ENCODE measurements around the gene STT3B. TPM values are rescaled to one million over a fixed set of nuclear protein-coding genes. Genes with fewer than 3 reads are reported as not detected.

Gene STT3B
- total and polyA plus RNA-seq, 2 of the 4 experiments (the other 2 are of a cell fraction), result 45.5 to 86.4 TPM

DNA sequence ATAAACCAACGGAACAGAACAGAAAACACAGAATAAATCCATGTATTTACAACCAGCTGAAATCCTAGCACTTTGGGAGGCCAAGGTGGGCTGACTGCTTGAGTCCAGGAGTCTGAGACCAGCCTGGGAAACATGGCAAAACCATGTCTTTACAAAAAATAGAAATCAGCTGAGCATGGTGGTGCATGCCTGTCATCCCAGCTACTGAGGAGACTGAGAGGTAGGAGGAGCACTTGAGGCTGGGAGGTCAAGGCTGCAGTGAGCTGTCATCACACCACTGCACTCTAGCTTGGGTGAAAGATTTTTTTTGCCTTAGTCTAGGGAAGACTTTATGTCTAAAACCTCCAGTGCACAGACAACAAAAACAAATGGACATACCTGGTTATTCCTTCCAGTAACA lies 120.7 kb downstream of the STT3B start:
- Histone ChIP-seq H3K9ac (ENCODE audit: low read depth, low read length) (no peak overlapping the region), H3K14ac (replicated peaks; ENCODE audit: low read depth, low read length) (no peak overlapping the region), H4K8ac (ENCODE audit: low read depth in 2 of 2, low read length in 2 of 2) (no peak overlapping the region), H2AK9ac (replicated peaks; ENCODE audit: low read depth, low read length, poor library complexity) (no peak overlapping the region), H3K27ac (ENCODE audit: insufficient read depth, low read length) (no peak overlapping the region), H3K4me2 (ENCODE audit: low read depth, low read length) (no peak overlapping the region), H2AK5ac (ENCODE audit: low read depth, low read length) (no peak overlapping the region), H3K27me3 (ENCODE audit: control insufficient read depth, insufficient read depth, low read length) (no peaks in the 10 kb centered on the region), H3K56ac (ENCODE audit: extremely low read depth, insufficient read depth, low read length) (no peak overlapping the region), H3K4me3 (ENCODE audit: insufficient read depth, low read depth, low read length) (no peak overlapping the region), H3K4ac (ENCODE audit: low read depth, low read length) (no peak overlapping the region), H2BK20ac (ENCODE audit: low read depth, low read length) (no peak overlapping the region), H3K36me3 (ENCODE audit: control insufficient read depth, insufficient read depth, low read length) (peaks cover 1% of the 10 kb centered on the region; the same call in 1 of the 2 replicates), H2BK15ac (ENCODE audit: low read depth, low read length) (no peak overlapping the region), H4K20me1 (ENCODE audit: insufficient read depth, low read length) (no peaks in the 10 kb centered on the region), H3K18ac (ENCODE audit: low read depth, low read length) (no peak overlapping the region), H2AFZ (replicated peaks; ENCODE audit: low read length, poor library complexity) (no peak overlapping the region), H4K91ac (ENCODE audit: insufficient read depth, low read depth, low read length) (no peak overlapping the region), H3K4me1 (ENCODE audit: control insufficient read depth, insufficient read depth, low read length) (no peaks in the 10 kb centered on the region), H2BK5ac (ENCODE audit: low read depth, low read length, poor library complexity, severe bottlenecking) (no peak overlapping the region), H2BK120ac (ENCODE audit: low read depth, low read length) (no peak overlapping the region), H4K5ac (ENCODE audit: low read depth, low read length) (no peak overlapping the region), H3K9me3 (ENCODE audit: control insufficient read depth, insufficient read depth, low read length) (peaks cover 26% of the 10 kb centered on the region), H3K9me1 (ENCODE audit: insufficient read depth, low read length) (no peaks in the 10 kb centered on the region), H3K79me1 (ENCODE audit: low read depth in 1 of 2, low read length in 2 of 2) (no peaks in the 10 kb centered on the region), H3K23ac (ENCODE audit: low read depth, low read length) (no peak overlapping the region)
- DNase-seq (no peak), ATAC-seq (ENCODE audit: low read depth) (no peak)
- WGBS, 2 experiments (ENCODE audit: extremely low coverage in 2 of 2, insufficient read length in 1 of 2), result no CpG with 5 or more reads among the region's 1 CpG
- dilution Hi-C loops (cut with HindIII; ENCODE audit: low sequenced_read_pairs, unreplicated experiment), result no loop called here
- intact Hi-C loops (cut with micrococcal nuclease), result no loop called here
- TF ChIP-seq RFX5 (IDR thresholded peaks at IDR 0.05; ENCODE audit: low read depth, low read length) (no peak), CTCF (conservative IDR thresholded peaks at IDR 0.05; ENCODE audit: low read depth, low read length) (no peak), RCOR1 (IDR thresholded peaks at IDR 0.05; ENCODE audit: insufficient replicate concordance, low read length) (no peak), POLR2A (IDR thresholded peaks at IDR 0.05; ENCODE audit: low read depth, low read length) (no peak), MXI1 (IDR thresholded peaks at IDR 0.05; ENCODE audit: borderline replicate concordance, low read depth, low read length) (no peak), FOS (IDR thresholded peaks at IDR 0.05; ENCODE audit: low read depth, low read length) (no peak), MAZ (IDR thresholded peaks at IDR 0.05; ENCODE audit: borderline replicate concordance, low read depth, low read length) (no peak), CEBPB (IDR thresholded peaks at IDR 0.05; ENCODE audit: low read depth, low read length) (no peak), CHD1 (IDR thresholded peaks at IDR 0.05; ENCODE audit: low read depth, low read length) (no peak), RAD21 (IDR thresholded peaks at IDR 0.05; ENCODE audit: low read length) (no peak), MAFK (IDR thresholded peaks at IDR 0.05; ENCODE audit: low read depth, low read length) (no peak), NFE2L2 (IDR thresholded peaks at IDR 0.05; ENCODE audit: low read depth, low read length) (no peak), BHLHE40 (IDR thresholded peaks at IDR 0.05; ENCODE audit: low read depth, low read length) (no peak), SMC3 (IDR thresholded peaks at IDR 0.05; ENCODE audit: low read depth, low read length) (no peak)
- TF ChIP-seq, protein P1, sequence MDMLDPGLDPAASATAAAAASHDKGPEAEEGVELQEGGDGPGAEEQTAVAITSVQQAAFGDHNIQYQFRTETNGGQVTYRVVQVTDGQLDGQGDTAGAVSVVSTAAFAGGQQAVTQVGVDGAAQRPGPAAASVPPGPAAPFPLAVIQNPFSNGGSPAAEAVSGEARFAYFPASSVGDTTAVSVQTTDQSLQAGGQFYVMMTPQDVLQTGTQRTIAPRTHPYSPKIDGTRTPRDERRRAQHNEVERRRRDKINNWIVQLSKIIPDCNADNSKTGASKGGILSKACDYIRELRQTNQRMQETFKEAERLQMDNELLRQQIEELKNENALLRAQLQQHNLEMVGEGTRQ (IDR thresholded peaks at IDR 0.05; ENCODE audit: low read depth, low read length), result no peak
- TF ChIP-seq, protein P2, sequence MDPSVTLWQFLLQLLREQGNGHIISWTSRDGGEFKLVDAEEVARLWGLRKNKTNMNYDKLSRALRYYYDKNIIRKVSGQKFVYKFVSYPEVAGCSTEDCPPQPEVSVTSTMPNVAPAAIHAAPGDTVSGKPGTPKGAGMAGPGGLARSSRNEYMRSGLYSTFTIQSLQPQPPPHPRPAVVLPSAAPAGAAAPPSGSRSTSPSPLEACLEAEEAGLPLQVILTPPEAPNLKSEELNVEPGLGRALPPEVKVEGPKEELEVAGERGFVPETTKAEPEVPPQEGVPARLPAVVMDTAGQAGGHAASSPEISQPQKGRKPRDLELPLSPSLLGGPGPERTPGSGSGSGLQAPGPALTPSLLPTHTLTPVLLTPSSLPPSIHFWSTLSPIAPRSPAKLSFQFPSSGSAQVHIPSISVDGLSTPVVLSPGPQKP (IDR thresholded peaks at IDR 0.05; ENCODE audit: borderline replicate concordance, low read depth, low read length), result no peak
- CTCF ChIA-PET, result no interaction called here
- in situ Hi-C loops (cut with MboI; ENCODE audit: low sequenced_read_pairs), result no loop called here
- BruUV-seq (replicated peaks), result no TSS peak
- POLR2A ChIA-PET (ENCODE audit: unreplicated experiment), result no interaction called here
